Gastroesophageal sphincter (tissue), 3 donors: Measurements from ENCODE around the gene CHKB.

Experiments
- POLR2A ChIP-seq, 2 donors: fragments of 450-650 bp; IDR thresholded peaks; one replicate each; pipeline ENCODE4 v1.6.1; 2017; ENCODE audit warnings: antibody characterized with exemption in 2 of 2, mild to moderate bottlenecking in 2 of 2, moderate library complexity in 1 of 2
- TF ChIP-seq, protein P1 (sequence below), 4 experiments: fragments of 200-600 bp in 2 of 4; fragments of 450-650 bp in 2 of 4; sonication (generic) in 1 of 4; IDR thresholded peaks; one replicate each; pipeline ENCODE4 v1.5.1; 2017 to 2019; ENCODE audit warnings: antibody characterized with exemption in 4 of 4, mild to moderate bottlenecking in 2 of 4, moderate library complexity in 2 of 4

DNA sequence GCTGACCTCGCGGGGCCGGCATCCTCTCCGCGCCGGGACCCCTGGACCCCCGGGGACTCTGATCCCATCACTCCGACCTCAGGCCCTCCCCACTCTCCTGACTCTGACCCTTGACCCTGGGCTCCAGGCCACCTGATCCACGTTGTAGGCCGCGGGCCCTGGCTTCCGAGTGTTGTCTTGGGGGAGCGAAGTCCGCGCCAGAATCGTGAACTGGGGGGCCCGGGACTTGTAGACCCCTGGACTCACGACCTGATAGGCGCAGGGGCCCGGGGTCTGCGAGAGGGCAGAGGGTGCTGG, 52.1 kb downstream of the CHKB start:
- TF ChIP-seq, protein P1, sequence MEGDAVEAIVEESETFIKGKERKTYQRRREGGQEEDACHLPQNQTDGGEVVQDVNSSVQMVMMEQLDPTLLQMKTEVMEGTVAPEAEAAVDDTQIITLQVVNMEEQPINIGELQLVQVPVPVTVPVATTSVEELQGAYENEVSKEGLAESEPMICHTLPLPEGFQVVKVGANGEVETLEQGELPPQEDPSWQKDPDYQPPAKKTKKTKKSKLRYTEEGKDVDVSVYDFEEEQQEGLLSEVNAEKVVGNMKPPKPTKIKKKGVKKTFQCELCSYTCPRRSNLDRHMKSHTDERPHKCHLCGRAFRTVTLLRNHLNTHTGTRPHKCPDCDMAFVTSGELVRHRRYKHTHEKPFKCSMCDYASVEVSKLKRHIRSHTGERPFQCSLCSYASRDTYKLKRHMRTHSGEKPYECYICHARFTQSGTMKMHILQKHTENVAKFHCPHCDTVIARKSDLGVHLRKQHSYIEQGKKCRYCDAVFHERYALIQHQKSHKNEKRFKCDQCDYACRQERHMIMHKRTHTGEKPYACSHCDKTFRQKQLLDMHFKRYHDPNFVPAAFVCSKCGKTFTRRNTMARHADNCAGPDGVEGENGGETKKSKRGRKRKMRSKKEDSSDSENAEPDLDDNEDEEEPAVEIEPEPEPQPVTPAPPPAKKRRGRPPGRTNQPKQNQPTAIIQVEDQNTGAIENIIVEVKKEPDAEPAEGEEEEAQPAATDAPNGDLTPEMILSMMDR (IDR thresholded peaks at IDR 0.05): no peak
- TF ChIP-seq POLR2A (IDR thresholded peaks at IDR 0.05): no peak
